ENCODE results near the gene TRAF7. TPM values are rescaled to one million over a fixed set of nuclear protein-coding genes. Genes with fewer than 3 reads are reported as not detected.

TRAF7 gene
- total RNA-seq, 1 experiment from 2014 or later = 44.9 TPM

- POLR2A ChIA-PET (ENCODE audit: unreplicated experiment) = no interaction called here
- CTCF ChIA-PET = no interaction called here
Measured at GRCh38 chr16:2210009-2210332, 54.4 kb downstream of the TRAF7 start.

GRCh38 chr16:2210386-2211365, 55.1 kb downstream of the TRAF7 start, which contains the start of gene BRICD5:
TSS of gene BRICD5 (minus strand) at chr16:2210863. CDS start at chr16:2210833, 30 bp downstream.
- no peak within 1 kb of the TSS for H3K4me3 ChIP-seq (ENCODE audit: low read length)
- BruUV-seq (replicated peaks) = no TSS peak
- TF ChIP-seq EZH2phosphoT487 (IDR thresholded peaks at IDR 0.05; ENCODE audit: borderline replicate concordance, low read length) (no peak), EZH2 (IDR thresholded peaks at IDR 0.05; ENCODE audit: low read length, unreplicated experiment) (no peak), CTCF (conservative IDR thresholded peaks at IDR 0.05; ENCODE audit: low read depth, low read length) (no peak)
- H2AFZ ChIP-seq (ENCODE audit: low read length) = no peak within 1 kb of the TSS
- H3F3A ChIP-seq (ENCODE audit: low read length, unreplicated experiment) = no peaks in the 10 kb centered on the region
- no peak for DNase-seq
- H3K9me3 ChIP-seq (ENCODE audit: low read length) = no peaks in the 10 kb centered on the region
- no peaks in the 10 kb centered on the region for H3K9me2 ChIP-seq (replicated peaks; ENCODE audit: low read length)
- H3K27me3 ChIP-seq (ENCODE audit: low read length) = no peaks in the 10 kb centered on the region
- peaks cover 23% of the 10 kb centered on the region for H3K4me1 ChIP-seq (ENCODE audit: insufficient read depth, low read length)
- no peaks in the 10 kb centered on the region for H3K36me3 ChIP-seq (ENCODE audit: low read depth, low read length)
- ChIA-PET POLR2A (ENCODE audit: unreplicated experiment) (no interaction called here), CTCF (no interaction called here)
- peaks cover 12% of the 10 kb centered on the region for H4K20me1 ChIP-seq (ENCODE audit: low read length)
- intact Hi-C loops (cut with micrococcal nuclease) = no loop called here
- H3K27ac ChIP-seq (ENCODE audit: low read length) = no peak within 1 kb of the TSS
- peak within 1 kb of the TSS; percentile 100 for H3K4me2 ChIP-seq (ENCODE audit: low read length)
- H3K79me2 ChIP-seq (ENCODE audit: low read length) = peaks cover 51% of the 10 kb centered on the region
- H3K9ac ChIP-seq (ENCODE audit: low read length) = no peak within 1 kb of the TSS
- ATAC-seq = no peak

More at GRCh38 chr16:2210009-2210332, 54.4 kb downstream of the TRAF7 start:
- H3K9me3 ChIP-seq (ENCODE audit: low read length) = no peaks in the 10 kb centered on the region
- H3K4me2 ChIP-seq (ENCODE audit: low read length) = no peak overlapping the region
- no peak overlapping the region for H3K9ac ChIP-seq (ENCODE audit: low read length)
- H3K4me3 ChIP-seq (ENCODE audit: low read length) = no peak overlapping the region
- intact Hi-C loops (cut with micrococcal nuclease) = no loop called here
- H3K79me2 ChIP-seq (ENCODE audit: low read length) = peaks cover 52% of the 10 kb centered on the region
- no peak for ATAC-seq
- DNase-seq = no peak
- H3K4me1 ChIP-seq (ENCODE audit: insufficient read depth, low read length) = peaks cover 23% of the 10 kb centered on the region
- BruUV-seq (replicated peaks) = no TSS peak
- no peaks in the 10 kb centered on the region for H3K27me3 ChIP-seq (ENCODE audit: low read length)
- peaks cover 12% of the 10 kb centered on the region for H4K20me1 ChIP-seq (ENCODE audit: low read length)
- no peak overlapping the region for H2AFZ ChIP-seq (ENCODE audit: low read length)
- TF ChIP-seq EZH2 (IDR thresholded peaks at IDR 0.05; ENCODE audit: low read length, unreplicated experiment) = no peak
- TF ChIP-seq EZH2phosphoT487 (IDR thresholded peaks at IDR 0.05; ENCODE audit: borderline replicate concordance, low read length) = no peak
- no peak for TF ChIP-seq CTCF (conservative IDR thresholded peaks at IDR 0.05; ENCODE audit: low read depth, low read length)
- H3K9me2 ChIP-seq (replicated peaks; ENCODE audit: low read length) = no peaks in the 10 kb centered on the region
- H3F3A ChIP-seq (ENCODE audit: low read length, unreplicated experiment) = no peaks in the 10 kb centered on the region
- no peaks in the 10 kb centered on the region for H3K36me3 ChIP-seq (ENCODE audit: low read depth, low read length)
- H3K27ac ChIP-seq (ENCODE audit: low read length) = no peak overlapping the region

- ATAC-seq (no peak), DNase-seq (no peak)
- Histone ChIP-seq H3K79me2 (ENCODE audit: low read length) (peaks cover 39% of the 10 kb centered on the region), H3K9me3 (ENCODE audit: low read length) (no peaks in the 10 kb centered on the region), H3K27me3 (ENCODE audit: low read length) (no peaks in the 10 kb centered on the region), H3K4me3 (ENCODE audit: low read length) (peak overlapping the region; percentile 92; the same call in 1 of the 2 replicates), H3K9me2 (replicated peaks; ENCODE audit: low read length) (no peaks in the 10 kb centered on the region), H3K36me3 (ENCODE audit: low read depth, low read length) (no peaks in the 10 kb centered on the region), H2AFZ (ENCODE audit: low read length) (no peak overlapping the region), H4K20me1 (ENCODE audit: low read length) (peaks cover 12% of the 10 kb centered on the region), H3K27ac (ENCODE audit: low read length) (no peak overlapping the region), H3K9ac (ENCODE audit: low read length) (no peak overlapping the region), H3F3A (ENCODE audit: low read length, unreplicated experiment) (no peaks in the 10 kb centered on the region), H3K4me2 (ENCODE audit: low read length) (peak overlapping the region; percentile 100), H3K4me1 (ENCODE audit: insufficient read depth, low read length) (peaks cover 13% of the 10 kb centered on the region)
- ChIA-PET CTCF (no interaction called here), POLR2A (ENCODE audit: unreplicated experiment) (no interaction called here)
- TF ChIP-seq EZH2phosphoT487 (IDR thresholded peaks at IDR 0.05; ENCODE audit: borderline replicate concordance, low read length) (no peak), CTCF (conservative IDR thresholded peaks at IDR 0.05; ENCODE audit: low read depth, low read length) (no peak), EZH2 (IDR thresholded peaks at IDR 0.05; ENCODE audit: low read length, unreplicated experiment) (no peak)
- intact Hi-C loops (cut with micrococcal nuclease) = no loop called here
- no TSS peak for BruUV-seq (replicated peaks)
Measured at GRCh38 chr16:2211923-2212347, 56.4 kb downstream of the TRAF7 start.

Measured in PC-3 (cell line).